Activated CD4-positive, alpha-beta memory T cell treated with anti-CD3 and anti-CD28 coated beads, Interleukin-2, amount 10 ng/mL, durations not matched to agents 7 days and 5 days (primary cell): ENCODE data around the gene RNFT2. TPM values are rescaled to one million over a fixed set of nuclear protein-coding genes. Genes with fewer than 3 reads are reported as not detected.

Experiments used
- CTCF ChIA-PET: fragments of 350-600 bp; sonication (Branson Sonifier 250); formaldehyde crosslinking; loops from one replicate; lab custom pipeline; 2021; ENCODE audit warnings: antibody characterized with exemption, inconsistent platforms; lab: Charles Lee
- POLR2A ChIA-PET: fragments of 350-600 bp; sonication (Branson Sonifier 250); formaldehyde crosslinking; loops from one replicate; lab custom pipeline; 2021; ENCODE audit warnings: antibody characterized with exemption; lab: Charles Lee
- DNase-seq: peaks from one replicate; pipeline ENCODE4 v3.0.0-alpha.2; 2020
- H3K27ac Mint-ChIP-seq: one replicate; pipeline ENCODE4 v1.8.0; 2021; ENCODE audit warnings: mild to moderate bottlenecking, mixed read lengths
- H3K27me3 Mint-ChIP-seq: one replicate; pipeline ENCODE4 v1.8.0; 2021; ENCODE audit warnings: mixed read lengths
- H3K36me3 Mint-ChIP-seq: one replicate; pipeline ENCODE4 v1.8.0; 2021; ENCODE audit warnings: low read depth, mixed read lengths
- H3K4me1 Mint-ChIP-seq: one replicate; pipeline ENCODE4 v1.8.0; 2021; ENCODE audit warnings: mixed read lengths
- H3K4me3 Mint-ChIP-seq: one replicate; pipeline ENCODE4 v1.8.0; 2021; ENCODE audit warnings: mild to moderate bottlenecking, mixed read lengths
- H3K9me3 Mint-ChIP-seq: one replicate; pipeline ENCODE4 v1.8.0; 2021; ENCODE audit warnings: mixed read lengths
- total RNA-seq, 2 experiments: library from RNA; stranded (reverse); gene quantifications; one replicate each; pipeline ENCODE4 v1.2.3, GENCODE V29; 2021

The RNFT2 gene
- total RNA-seq, 2 experiments from 2014 or later = 9.0 to 9.8 TPM

DNA sequence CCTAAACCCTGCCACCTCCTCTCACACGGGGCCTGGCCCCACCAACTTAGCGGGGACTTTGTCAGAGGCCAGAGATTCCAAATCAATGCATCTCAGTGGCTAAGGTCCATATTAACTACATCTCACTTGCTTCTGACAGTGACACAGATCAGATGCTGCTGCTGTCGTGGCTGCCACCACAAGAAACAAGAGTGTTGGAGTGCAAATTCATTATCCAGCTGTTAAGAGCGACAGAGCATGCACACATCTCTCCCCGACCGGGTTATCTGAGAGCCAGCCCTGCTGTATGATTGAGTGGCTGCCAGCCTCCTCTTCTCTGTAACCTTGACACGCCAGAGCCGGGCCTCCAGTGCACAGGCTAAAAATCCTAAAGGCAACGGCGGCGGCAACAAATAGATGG is 40.4 kb upstream of the RNFT2 start:
- H3K4me1 Mint-ChIP-seq = peaks cover 12% of the 10 kb centered on the region
- no peak overlapping the region for H3K27ac Mint-ChIP-seq
- H3K4me3 Mint-ChIP-seq = no peak overlapping the region
- POLR2A ChIA-PET = no interaction called here
- H3K9me3 Mint-ChIP-seq = no peaks in the 10 kb centered on the region
- H3K27me3 Mint-ChIP-seq = peaks cover 27% of the 10 kb centered on the region
- CTCF ChIA-PET = interaction anchor here (0.7 to 3.6 kb wide), 2 partner anchors 11 to 474 kb away, joined by 3 to 12 read pairs; no protein-coding TSS in a partner anchor
- no peaks in the 10 kb centered on the region for H3K36me3 Mint-ChIP-seq
- DNase-seq = no peak

DNA sequence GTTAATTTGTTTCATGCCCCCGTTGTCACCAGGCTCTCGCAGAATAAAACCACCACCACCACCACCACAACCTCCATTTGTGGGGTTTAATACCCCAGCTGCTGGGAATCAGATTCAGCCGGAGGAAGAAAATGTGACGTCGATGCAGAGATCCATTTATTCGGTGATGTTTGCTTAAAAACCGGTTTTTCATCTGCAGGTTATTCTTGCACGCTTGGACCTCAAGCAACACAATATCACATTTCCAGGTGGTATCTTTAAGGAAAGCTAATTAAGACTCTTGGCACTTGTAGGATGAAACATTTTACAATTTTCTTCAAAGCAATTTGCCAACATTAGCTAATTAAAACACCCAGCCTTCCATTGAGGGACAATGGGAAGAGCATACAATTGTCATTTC is 40.0 kb upstream of the RNFT2 start:
- ChIA-PET POLR2A (no interaction called here), CTCF (interaction anchor here (3.6 kb wide), 1 partner anchor 11 kb away, joined by 12 read pairs; no protein-coding TSS in a partner anchor)
- H3K36me3 Mint-ChIP-seq = no peaks in the 10 kb centered on the region
- H3K27ac Mint-ChIP-seq = no peak overlapping the region
- peaks cover 27% of the 10 kb centered on the region for H3K27me3 Mint-ChIP-seq
- H3K4me1 Mint-ChIP-seq = peaks cover 9% of the 10 kb centered on the region
- H3K9me3 Mint-ChIP-seq = no peaks in the 10 kb centered on the region
- H3K4me3 Mint-ChIP-seq = no peak overlapping the region
- DNase-seq = no peak

DNA sequence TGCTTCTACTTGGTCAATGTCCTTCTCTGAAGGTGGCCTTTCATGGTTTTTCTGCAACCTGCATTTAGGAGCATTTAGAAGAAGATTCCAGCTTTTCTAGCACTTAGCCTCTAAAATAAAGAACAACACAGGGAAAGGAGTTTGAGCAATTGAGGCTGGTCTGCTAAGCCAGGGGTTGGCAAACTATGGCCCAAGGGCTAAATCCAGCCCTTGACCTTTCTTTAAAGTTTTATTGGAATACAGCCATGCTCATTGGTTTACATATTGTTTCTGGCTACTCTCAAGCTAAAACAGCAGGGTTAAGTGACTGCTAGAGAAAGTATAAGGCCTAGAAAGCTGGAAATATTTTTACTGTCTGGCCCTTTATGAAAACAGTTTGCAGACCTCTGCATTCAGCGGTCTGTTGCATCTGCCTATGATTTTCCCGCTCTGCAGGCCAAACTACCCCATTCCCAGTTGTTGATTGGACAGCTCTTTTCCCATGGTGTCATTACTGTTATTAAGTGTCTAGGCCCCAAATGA is 39.5 kb upstream of the RNFT2 start:
- Mint-ChIP-seq H3K9me3 (no peaks in the 10 kb centered on the region), H3K27ac (no peak overlapping the region), H3K4me1 (peaks cover 8% of the 10 kb centered on the region), H3K4me3 (no peak overlapping the region), H3K36me3 (no peaks in the 10 kb centered on the region), H3K27me3 (peaks cover 24% of the 10 kb centered on the region)
- ChIA-PET POLR2A (no interaction called here), CTCF (interaction anchor here (3.6 kb wide), 1 partner anchor 10 kb away, joined by 12 read pairs; no protein-coding TSS in a partner anchor)
- no peak for DNase-seq

DNA sequence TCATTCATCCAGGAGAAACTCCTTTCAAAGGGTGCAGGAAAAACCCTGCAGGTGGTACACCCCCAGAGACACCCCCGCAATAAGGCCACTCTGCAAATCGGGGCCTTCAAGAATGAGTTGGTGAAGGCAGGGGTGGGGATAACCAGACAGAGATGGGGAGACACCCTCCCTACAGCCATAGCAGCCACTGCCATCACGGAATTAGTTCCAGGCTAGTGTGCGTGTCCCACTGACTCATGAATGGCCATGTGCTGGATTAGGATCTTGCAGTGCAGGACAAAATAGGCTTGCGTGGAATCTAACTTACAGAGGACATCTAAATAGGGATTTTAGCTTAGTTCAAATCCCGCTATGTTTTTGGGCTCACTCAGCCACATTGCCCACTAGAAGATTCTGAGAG is 38.0 kb upstream of the RNFT2 start:
- H3K27ac Mint-ChIP-seq = no peak overlapping the region
- POLR2A ChIA-PET = no interaction called here
- CTCF ChIA-PET = interaction anchor here (0.8 to 3.6 kb wide), 2 partner anchors 9 to 420 kb away, joined by 3 to 12 read pairs; no protein-coding TSS in a partner anchor
- H3K27me3 Mint-ChIP-seq = peaks cover 15% of the 10 kb centered on the region
- no peaks in the 10 kb centered on the region for H3K9me3 Mint-ChIP-seq
- no peaks in the 10 kb centered on the region for H3K36me3 Mint-ChIP-seq
- DNase-seq = no peak
- H3K4me1 Mint-ChIP-seq = peaks cover 2% of the 10 kb centered on the region
- H3K4me3 Mint-ChIP-seq = no peak overlapping the region

DNA sequence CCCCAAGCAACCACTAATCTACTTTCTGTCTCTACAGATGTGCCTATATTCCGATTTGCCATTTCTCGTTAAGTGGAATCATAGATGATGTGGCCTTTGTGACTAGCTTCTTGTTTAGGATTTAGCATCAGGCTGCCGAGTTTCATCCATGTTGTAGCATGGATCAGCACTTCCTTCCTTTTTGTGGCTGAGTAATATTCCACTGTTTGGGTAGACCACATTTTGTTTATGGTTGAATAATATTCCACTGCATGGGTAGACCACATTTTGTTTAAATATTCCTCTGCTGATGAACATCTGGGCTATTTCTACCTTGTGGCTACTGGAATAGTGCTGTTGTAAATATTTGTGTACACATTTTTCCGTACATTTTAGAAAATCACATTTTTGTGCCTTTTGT is 36.7 kb upstream of the RNFT2 start:
- ChIA-PET CTCF (interaction anchor here (1.0 to 1.4 kb wide), 3 partner anchors 10 to 416 kb away, joined by 3 to 4 read pairs (median 4); no protein-coding TSS in a partner anchor), POLR2A (no interaction called here)
- H3K4me1 Mint-ChIP-seq = peaks cover 1% of the 10 kb centered on the region
- no peaks in the 10 kb centered on the region for H3K9me3 Mint-ChIP-seq
- no peak overlapping the region for H3K4me3 Mint-ChIP-seq
- no peak overlapping the region for H3K27ac Mint-ChIP-seq
- H3K27me3 Mint-ChIP-seq = peaks cover 7% of the 10 kb centered on the region
- DNase-seq = no peak
- no peaks in the 10 kb centered on the region for H3K36me3 Mint-ChIP-seq

DNA sequence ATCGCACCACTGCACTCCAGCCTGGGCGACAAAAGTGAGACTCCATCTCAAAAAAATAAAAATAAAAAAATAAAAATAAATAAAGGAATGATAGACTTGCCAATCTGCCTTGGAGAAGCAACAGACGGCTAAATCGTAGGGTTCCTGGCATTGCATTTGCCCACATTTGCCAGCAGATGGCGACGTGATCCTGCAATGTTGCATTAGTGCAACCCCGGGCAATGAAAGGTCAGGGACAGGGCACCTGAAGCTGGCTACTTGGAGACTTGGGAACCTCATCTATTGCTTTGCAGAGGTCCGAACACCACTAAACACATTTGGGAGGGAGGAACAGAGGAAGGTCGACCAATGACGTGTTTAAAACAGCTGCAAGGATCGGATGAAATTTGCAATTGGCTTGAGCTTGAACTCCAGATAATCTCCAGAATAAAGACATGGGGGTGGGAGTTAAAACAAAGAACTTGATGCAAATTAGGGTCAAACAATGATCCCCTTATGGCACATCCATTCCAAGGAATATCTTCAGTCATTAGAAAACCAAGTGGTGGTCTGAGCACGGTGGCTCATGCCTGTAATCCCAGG is 34.8 kb upstream of the RNFT2 start:
- DNase-seq = peak; percentile 71
- no peak overlapping the region for H3K27ac Mint-ChIP-seq
- no peaks in the 10 kb centered on the region for H3K36me3 Mint-ChIP-seq
- H3K4me1 Mint-ChIP-seq = peaks cover 1% of the 10 kb centered on the region
- peaks cover 4% of the 10 kb centered on the region for H3K27me3 Mint-ChIP-seq
- no peak overlapping the region for H3K4me3 Mint-ChIP-seq
- POLR2A ChIA-PET = interaction anchor here (0.8 kb wide), 1 partner anchor 417 kb away, joined by 3 read pairs; no protein-coding TSS in a partner anchor
- no peaks in the 10 kb centered on the region for H3K9me3 Mint-ChIP-seq
- CTCF ChIA-PET = interaction anchor here (0.6 to 1.5 kb wide), 26 partner anchors 9 to 796 kb away, joined by 3 to 12 read pairs (median 4); partner anchors contain the start of genes MED13L and TESC

DNA sequence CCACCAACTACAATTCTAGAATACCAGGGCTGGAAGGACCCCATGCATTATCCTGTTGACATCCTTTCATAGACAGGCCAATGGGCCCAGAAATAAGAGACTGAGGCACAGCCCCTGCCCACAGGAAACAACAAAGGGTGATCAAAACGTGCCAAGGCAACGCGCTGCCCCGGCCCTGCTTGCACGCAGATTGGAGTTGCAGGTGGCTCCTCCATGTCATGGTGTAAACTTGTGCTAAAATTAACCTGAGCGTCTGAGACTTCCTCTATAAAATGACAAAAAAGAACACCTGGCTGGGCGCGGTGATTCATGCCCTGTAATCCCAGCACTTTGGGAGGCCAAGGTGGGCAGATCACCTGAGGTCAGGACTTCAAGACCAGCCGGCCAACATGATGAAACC is 30.4 kb upstream of the RNFT2 start:
- Mint-ChIP-seq H3K27me3 (peaks cover 19% of the 10 kb centered on the region), H3K27ac (no peak overlapping the region), H3K9me3 (no peaks in the 10 kb centered on the region), H3K4me3 (no peak overlapping the region), H3K4me1 (peaks cover 10% of the 10 kb centered on the region), H3K36me3 (no peaks in the 10 kb centered on the region)
- CTCF ChIA-PET = interaction anchor here (1.1 to 2.9 kb wide), 3 partner anchors 9 to 426 kb away, joined by 5 to 15 read pairs (median 12); no protein-coding TSS in a partner anchor
- no peak for DNase-seq
- POLR2A ChIA-PET = no interaction called here

DNA sequence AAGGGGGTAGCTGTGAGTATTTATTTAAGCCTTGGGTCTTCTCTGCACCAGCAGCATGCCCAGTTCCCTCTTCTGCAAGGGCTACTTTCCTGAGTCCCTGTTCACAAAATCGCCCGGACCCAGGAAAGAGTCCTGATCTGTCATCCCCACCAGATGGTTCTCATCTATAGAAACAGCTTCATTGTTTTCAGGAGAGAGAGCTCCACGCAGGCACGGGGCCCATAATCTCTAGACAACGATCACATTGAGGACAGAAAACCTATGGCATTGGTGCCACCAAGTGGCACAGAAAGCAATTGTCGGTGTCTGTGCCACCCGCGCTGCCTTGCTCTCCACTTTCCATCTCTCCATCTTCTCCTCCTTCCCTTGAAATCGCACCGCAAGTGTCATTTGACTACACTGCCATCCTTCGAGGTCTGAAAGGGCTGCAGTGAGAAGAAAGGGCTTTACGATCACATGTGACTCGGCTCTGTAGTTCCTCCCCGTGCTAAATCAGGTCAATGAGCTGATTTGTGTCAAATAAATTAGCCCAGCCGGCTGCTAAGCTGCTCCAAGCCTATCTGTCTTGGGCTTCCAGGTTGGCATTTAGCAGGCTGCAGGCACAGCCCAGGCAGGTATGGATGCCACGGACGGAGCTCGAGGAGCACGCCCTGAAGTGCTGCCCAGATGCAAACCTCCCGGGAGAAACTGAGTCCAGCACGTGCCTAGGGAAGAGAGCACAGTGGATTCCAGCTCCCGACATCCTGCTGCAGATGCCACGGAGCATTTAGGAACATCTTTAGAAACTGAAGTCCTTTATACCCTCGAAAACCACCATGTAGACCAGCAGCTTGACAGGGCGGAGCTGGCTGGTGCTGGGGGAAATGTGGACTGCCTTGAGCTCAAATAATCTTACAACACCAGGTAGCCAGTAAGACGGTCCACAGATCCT is 29.0 kb upstream of the RNFT2 start:
- DNase-seq = peak; percentile 57
- no peaks in the 10 kb centered on the region for H3K9me3 Mint-ChIP-seq
- no peak overlapping the region for H3K4me3 Mint-ChIP-seq
- H3K27ac Mint-ChIP-seq = no peak overlapping the region
- POLR2A ChIA-PET = interaction anchor here (0.9 kb wide), 2 partner anchors 149 to 246 kb away, joined by 3 read pairs; no protein-coding TSS in a partner anchor
- CTCF ChIA-PET = interaction anchor here (0.6 to 2.9 kb wide), 29 partner anchors 10 to 791 kb away, joined by 3 to 15 read pairs (median 3); no protein-coding TSS in a partner anchor
- H3K27me3 Mint-ChIP-seq = peaks cover 15% of the 10 kb centered on the region
- no peaks in the 10 kb centered on the region for H3K36me3 Mint-ChIP-seq
- peaks cover 8% of the 10 kb centered on the region for H3K4me1 Mint-ChIP-seq

DNA sequence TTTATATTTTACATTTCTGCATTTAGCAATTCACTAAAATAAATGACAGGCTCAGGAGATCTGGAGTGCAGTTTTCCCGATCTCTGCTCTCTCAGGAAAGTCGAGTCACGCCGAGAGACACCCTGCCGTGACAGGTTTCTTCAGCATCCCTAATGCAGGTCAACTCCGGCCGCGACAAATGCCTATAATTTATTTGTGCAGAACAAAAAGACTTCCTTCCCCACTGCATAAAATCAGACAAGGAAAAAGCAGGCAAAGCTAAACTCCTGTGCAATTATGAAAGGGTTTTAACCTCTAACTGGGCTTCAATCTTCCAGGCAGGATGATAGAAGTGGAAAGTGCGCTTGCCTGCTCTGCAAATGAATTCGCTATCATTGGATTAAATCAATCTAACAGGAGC is 28.3 kb upstream of the RNFT2 start:
- CTCF ChIA-PET = interaction anchor here (0.6 to 2.9 kb wide), 17 partner anchors 9 to 792 kb away, joined by 3 to 15 read pairs (median 4); no protein-coding TSS in a partner anchor
- POLR2A ChIA-PET = no interaction called here

DNA sequence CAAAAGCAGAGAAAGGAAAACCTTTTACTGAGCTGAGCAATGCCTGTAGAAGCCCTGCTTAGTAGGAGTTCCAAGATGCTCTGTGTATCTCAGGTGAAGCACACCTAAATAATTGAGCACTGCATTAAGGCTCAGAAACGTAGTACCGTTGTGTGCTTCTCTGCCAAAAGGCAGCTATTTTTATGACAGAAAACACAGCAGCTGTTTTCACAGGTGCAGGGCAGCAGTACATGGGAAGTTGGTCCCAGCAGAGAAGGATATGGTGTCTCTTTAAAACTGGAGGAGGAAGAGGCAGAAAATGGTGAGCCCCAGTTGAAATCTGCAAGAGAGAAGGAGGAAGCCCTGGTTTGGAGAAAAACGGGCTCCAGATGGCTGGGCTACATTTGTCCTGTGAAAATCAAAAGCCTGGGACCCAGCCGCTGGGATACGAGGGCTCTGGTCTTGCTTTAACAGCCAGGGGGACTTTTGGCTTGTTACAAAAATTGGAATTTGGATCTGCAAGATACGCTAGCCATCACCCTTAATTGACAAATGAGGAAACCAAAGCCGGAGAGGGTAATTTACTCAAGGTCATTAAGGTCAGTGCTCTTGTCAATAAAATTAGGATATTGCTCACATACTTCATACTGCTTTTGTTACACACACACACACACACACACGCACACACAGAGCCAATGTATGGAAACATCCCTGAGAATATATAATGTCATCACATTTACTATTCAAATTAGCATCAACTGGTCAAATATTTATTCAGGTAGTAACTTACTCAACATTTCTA is 27.6 kb upstream of the RNFT2 start:
- CTCF ChIA-PET = interaction anchor here (1.1 to 2.9 kb wide), 4 partner anchors 8 to 546 kb away, joined by 4 to 15 read pairs (median 8); no protein-coding TSS in a partner anchor
- Mint-ChIP-seq H3K27me3 (peaks cover 14% of the 10 kb centered on the region), H3K4me3 (no peak overlapping the region), H3K4me1 (peaks cover 8% of the 10 kb centered on the region), H3K36me3 (peaks cover 1% of the 10 kb centered on the region), H3K27ac (no peak overlapping the region), H3K9me3 (no peaks in the 10 kb centered on the region)
- POLR2A ChIA-PET = no interaction called here
- DNase-seq = no peak

More for the DNA sequence above, 28.3 kb upstream of the RNFT2 start:
- Mint-ChIP-seq H3K27ac (no peak overlapping the region), H3K27me3 (peaks cover 14% of the 10 kb centered on the region), H3K9me3 (no peaks in the 10 kb centered on the region), H3K4me3 (no peak overlapping the region), H3K4me1 (peaks cover 8% of the 10 kb centered on the region), H3K36me3 (no peaks in the 10 kb centered on the region)
- DNase-seq = no peak

DNA sequence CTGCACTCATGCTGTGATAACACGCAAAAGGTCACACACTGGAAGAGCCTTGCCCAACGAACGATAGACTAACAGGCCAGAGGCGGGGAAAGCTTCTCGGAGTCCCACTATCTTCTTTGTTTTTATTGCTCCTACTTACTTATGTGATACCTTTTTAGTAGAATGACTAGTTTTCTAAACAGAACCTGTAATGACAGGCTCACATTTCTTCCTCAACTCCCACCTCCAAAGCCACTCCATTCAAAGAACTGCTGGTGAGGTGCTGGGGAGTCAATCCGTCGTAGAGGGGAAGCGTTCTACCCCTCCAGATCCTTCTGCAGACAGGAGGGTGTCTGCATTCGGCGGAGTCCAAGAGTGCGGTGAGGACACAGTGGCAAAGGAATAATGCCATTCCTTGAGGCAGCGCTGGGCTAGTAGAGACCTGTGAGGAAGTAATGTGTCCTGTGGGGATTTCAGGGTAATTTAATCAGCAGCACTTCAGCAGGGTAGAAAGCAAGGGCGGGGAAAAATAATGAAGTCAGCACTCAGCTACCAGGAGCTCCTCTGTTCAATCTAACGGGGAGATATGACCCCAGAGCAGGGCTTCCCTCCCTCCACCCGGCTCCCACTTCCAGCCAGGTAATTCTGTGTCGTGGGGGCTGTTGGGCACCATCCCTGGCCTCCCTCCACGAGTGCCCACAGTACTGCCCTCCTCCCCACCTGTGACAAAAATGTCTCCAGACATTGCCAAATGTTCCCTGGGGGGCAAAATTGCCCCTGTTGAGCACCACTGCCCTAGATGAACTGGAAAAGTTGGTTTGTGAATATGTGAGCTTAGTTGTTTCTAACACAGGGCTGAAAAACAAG is 25.4 kb upstream of the RNFT2 start:
- Mint-ChIP-seq H3K9me3 (no peaks in the 10 kb centered on the region), H3K27ac (no peak overlapping the region), H3K4me3 (no peak overlapping the region), H3K27me3 (peaks cover 14% of the 10 kb centered on the region), H3K36me3 (peaks cover 16% of the 10 kb centered on the region), H3K4me1 (peaks cover 8% of the 10 kb centered on the region)
- ChIA-PET CTCF (interaction anchor here (0.8 kb wide), 1 partner anchor 9 kb away, joined by 3 read pairs; no protein-coding TSS in a partner anchor), POLR2A (no interaction called here)
- no peak for DNase-seq
